Transverse colon (tissue), 4 donors: ENCODE measurements around the gene ITPKB.

Experiments used
- CTCF ChIP-seq, 5 experiments: fragments of 200-600 bp in 3 of 5; fragments of 450-650 bp in 2 of 5; sonication (generic) in 3 of 5; IDR thresholded peaks; 1 replicate in 2 of 5; 2 replicates in 3 of 5; pipeline ENCODE4 v1.5.1; 2016 to 2017; ENCODE audit warnings: antibody characterized with exemption in 5 of 5, inconsistent platforms in 3 of 5, mild to moderate bottlenecking in 2 of 5, moderate library complexity in 1 of 5
- EP300 ChIP-seq: sonication (generic); formaldehyde crosslinking; IDR thresholded peaks from one replicate; pipeline ENCODE4 v1.6.1; 2017; ENCODE audit warnings: antibody characterized with exemption, low read depth
- POLR2AphosphoS5 ChIP-seq, 3 donors: sonication (generic); formaldehyde crosslinking; IDR thresholded peaks; one replicate each; pipeline ENCODE4 v1.6.1; 2016; ENCODE audit warnings: antibody characterized with exemption in 3 of 3

- peak; percentile 83 for TF ChIP-seq EP300
- no peak for TF ChIP-seq CTCF (IDR thresholded peaks at IDR 0.05)
- TF ChIP-seq POLR2AphosphoS5 (IDR thresholded peaks at IDR 0.05), result peak; percentile 56 to 71 (median 62)
These were observed 48.6 kb downstream of the ITPKB start for GRCh38 chr1:226690460-226690982.
